DND-41 (cell line): ENCODE results near the gene SAG.

ENCODE experiments used
- ATAC-seq: fragments of 200-7000 bp; cut with Tn5 transposase; 3 replicates; pipeline ENCODE4 v1.9.1; 2021; ENCODE audit warnings: low read depth; ENCODE audit not compliant: insufficient read depth
- DNase-seq: peaks from one replicate; pipeline ENCODE4 v3.0.0-alpha.2; 2020
- H2AFZ ChIP-seq: 2 replicates; pipeline ENCODE4 v1.6.0; 2012; ENCODE audit warnings: low read depth, low read length
- H3K27ac ChIP-seq: 2 replicates; pipeline ENCODE4 v1.5.1; 2012; ENCODE audit warnings: low read length, inconsistent platforms
- H3K27me3 ChIP-seq: fragments of 200-600 bp; sonication (generic); 2 replicates; pipeline ENCODE4 v1.6.0; 2012; ENCODE audit warnings: low read length, mild to moderate bottlenecking, inconsistent platforms; ENCODE audit not compliant: insufficient read depth, poor library complexity
- H3K36me3 ChIP-seq: 2 replicates; pipeline ENCODE4 v1.5.1; 2012; ENCODE audit warnings: low read length, inconsistent platforms; ENCODE audit not compliant: insufficient read depth
- H3K4me1 ChIP-seq: 2 replicates; pipeline ENCODE4 v1.5.1; 2012; ENCODE audit warnings: mild to moderate bottlenecking, low read length; ENCODE audit not compliant: insufficient read depth
- H3K4me2 ChIP-seq: 2 replicates; pipeline ENCODE4 v1.6.0; 2012; ENCODE audit warnings: mild to moderate bottlenecking, moderate library complexity, low read length, inconsistent platforms; ENCODE audit not compliant: insufficient read depth
- H3K4me3 ChIP-seq, 2 experiments: fragments of 200-600 bp in 1 of 2; shearing (Covaris generic) in 1 of 2; 2 replicates each; pipeline ENCODE4 v1.5.1; 2012 to 2016; ENCODE audit warnings: inconsistent platforms in 2 of 2, low read length in 2 of 2, mild to moderate bottlenecking in 2 of 2, low read depth in 1 of 2, moderate library complexity in 1 of 2
- H3K79me2 ChIP-seq: 2 replicates; pipeline ENCODE4 v1.6.0; 2012; ENCODE audit warnings: low read length, inconsistent platforms; ENCODE audit not compliant: insufficient read depth
- H3K9ac ChIP-seq: 2 replicates; pipeline ENCODE4 v1.6.0; 2012; ENCODE audit warnings: low read depth, mild to moderate bottlenecking, inconsistent platforms, low read length, moderate library complexity
- H3K9me3 ChIP-seq: 2 replicates; pipeline ENCODE4 v1.5.1; 2012; ENCODE audit warnings: low read length, moderate library complexity, mild to moderate bottlenecking, inconsistent platforms; ENCODE audit not compliant: insufficient read depth, severe bottlenecking
- H4K20me1 ChIP-seq: 2 replicates; pipeline ENCODE4 v1.6.0; 2012; ENCODE audit warnings: low read length; ENCODE audit not compliant: insufficient read depth
- CTCF ChIP-seq: IDR thresholded peaks from 2 replicates; pipeline ENCODE4 v1.5.1; 2012; ENCODE audit warnings: borderline replicate concordance, low read length, moderate library complexity, mild to moderate bottlenecking; ENCODE audit not compliant: poor library complexity, severe bottlenecking; ENCODE audit errors: extremely low read depth
- EZH2 ChIP-seq: IDR thresholded peaks from 3 replicates; pipeline ENCODE4 v1.6.1; 2012; ENCODE audit warnings: borderline replicate concordance, low read depth, mild to moderate bottlenecking, moderate library complexity, low read length, inconsistent platforms; ENCODE audit not compliant: severe bottlenecking

The SAG gene

GRCh38 chr2:233395687-233396086, 88.1 kb downstream of the SAG start:
- Histone ChIP-seq H3K9me3 (no peaks in the 10 kb centered on the region), H3K4me1 (peaks cover 18% of the 10 kb centered on the region), H4K20me1 (no peaks in the 10 kb centered on the region), H3K27me3 (no peaks in the 10 kb centered on the region), H3K4me2 (no peak overlapping the region), H3K36me3 (peaks cover 17% of the 10 kb centered on the region; the same call in 1 of the 2 replicates), H3K27ac (no peak overlapping the region), H3K4me3 (no peak overlapping the region), H3K79me2 (no peaks in the 10 kb centered on the region), H2AFZ (no peak overlapping the region), H3K9ac (no peak overlapping the region)
- DNase-seq (no peak), ATAC-seq (no peak)
- TF ChIP-seq CTCF: no peak
- TF ChIP-seq EZH2: no peak
